RKO (cell line): Measurements from ENCODE around the gene NDEL1.

ENCODE experiments used
- DNase-seq: peaks from one replicate; pipeline ENCODE4 v3.0.0-alpha.2; 2016; ENCODE audit warnings: low spot score

The NDEL1 gene

GRCh38 chr17:8455665-8456209 is 20.1 kb downstream of the NDEL1 start:
- no peak for DNase-seq

GRCh38 chr17:8458128-8458527 is 22.4 kb downstream of the NDEL1 start:
- no peak for DNase-seq

- DNase-seq: no peak
Measured at GRCh38 chr17:8459107-8459506, 23.4 kb downstream of the NDEL1 start.

GRCh38 chr17:8459831-8460230 is 24.1 kb downstream of the NDEL1 start:
- no peak for DNase-seq

GRCh38 chr17:8462564-8462963 is 26.9 kb downstream of the NDEL1 start:
- DNase-seq: no peak

- DNase-seq: no peak
Measured at GRCh38 chr17:8463099-8463498, 27.4 kb downstream of the NDEL1 start.

- DNase-seq: no peak
Measured at GRCh38 chr17:8464941-8465340, 29.3 kb downstream of the NDEL1 start.

GRCh38 chr17:8465356-8465755 is 29.7 kb downstream of the NDEL1 start:
- DNase-seq: no peak

- no peak for DNase-seq
Measured at GRCh38 chr17:8465759-8466158, 30.1 kb downstream of the NDEL1 start.

GRCh38 chr17:8466456-8466855 is 30.8 kb downstream of the NDEL1 start:
- DNase-seq: no peak

- no peak for DNase-seq
Measured at GRCh38 chr17:8466873-8467272, 31.2 kb downstream of the NDEL1 start.

- DNase-seq: no peak
Measured at GRCh38 chr17:8467527-8467926, 31.8 kb downstream of the NDEL1 start.

GRCh38 chr17:8468127-8468526 is 32.4 kb downstream of the NDEL1 start:
- no peak for DNase-seq

GRCh38 chr17:8468980-8469379 is 33.3 kb downstream of the NDEL1 start:
- DNase-seq: no peak

- DNase-seq: no peak
Measured at GRCh38 chr17:8469964-8470363, 34.3 kb downstream of the NDEL1 start.

GRCh38 chr17:8470447-8471047 is 34.9 kb downstream of the NDEL1 start:
- DNase-seq: no peak

GRCh38 chr17:8472663-8473062 is 37.0 kb downstream of the NDEL1 start:
- DNase-seq: no peak

GRCh38 chr17:8473451-8474192 is 37.9 kb downstream of the NDEL1 start:
- no peak for DNase-seq

- DNase-seq: no peak
Measured at GRCh38 chr17:8474826-8475225, 39.1 kb downstream of the NDEL1 start.

- no peak for DNase-seq
Measured at GRCh38 chr17:8475227-8475626, 39.5 kb downstream of the NDEL1 start.

GRCh38 chr17:8475781-8476180 is 40.1 kb downstream of the NDEL1 start:
- DNase-seq: no peak

GRCh38 chr17:8476741-8477140 is 41.1 kb downstream of the NDEL1 start:
- no peak for DNase-seq

GRCh38 chr17:8477171-8477570 is 41.5 kb downstream of the NDEL1 start:
- DNase-seq: no peak
